Midbrain (tissue), 1 donor: ENCODE results near the gene PALLD.

Experiments used
- DNase-seq: peaks from one replicate; lab custom pipeline; 2025; lab: John Stamatoyannopoulos, UW

Gene PALLD

GRCh38 chr4:168734703-168735678 lies 238.1 kb downstream of the PALLD start:
- no peak for DNase-seq

- no peak for DNase-seq
Measured at GRCh38 chr4:168735735-168736134, 238.9 kb downstream of the PALLD start.

GRCh38 chr4:168736860-168737805 lies 240.3 kb downstream of the PALLD start:
- DNase-seq = no peak

GRCh38 chr4:168737806-168738172 lies 240.9 kb downstream of the PALLD start:
- no peak for DNase-seq

GRCh38 chr4:168739886-168740285 lies 243.0 kb downstream of the PALLD start:
- DNase-seq = no peak

GRCh38 chr4:168740691-168741090 lies 243.8 kb downstream of the PALLD start:
- DNase-seq = no peak

GRCh38 chr4:168741281-168742173 lies 244.7 kb downstream of the PALLD start:
- DNase-seq = no peak

- no peak for DNase-seq
Measured at GRCh38 chr4:168743131-168743530, 246.3 kb downstream of the PALLD start.

GRCh38 chr4:168743601-168744000 lies 246.7 kb downstream of the PALLD start:
- no peak for DNase-seq

- DNase-seq = no peak
Measured at GRCh38 chr4:168744021-168744420, 247.2 kb downstream of the PALLD start.

- no peak for DNase-seq
Measured at GRCh38 chr4:168748807-168749206, 252.0 kb downstream of the PALLD start.

- DNase-seq = no peak
Measured at GRCh38 chr4:168751263-168752225, 254.7 kb downstream of the PALLD start.

GRCh38 chr4:168755598-168756477 lies 259.0 kb downstream of the PALLD start:
- DNase-seq = no peak

GRCh38 chr4:168757500-168757899 lies 260.6 kb downstream of the PALLD start:
- no peak for DNase-seq

GRCh38 chr4:168758351-168758876 lies 261.6 kb downstream of the PALLD start:
- no peak for DNase-seq

- no peak for DNase-seq
Measured at GRCh38 chr4:168759321-168759720, 262.5 kb downstream of the PALLD start.

GRCh38 chr4:168759959-168760527 lies 263.2 kb downstream of the PALLD start:
- no peak for DNase-seq

- no peak for DNase-seq
Measured at GRCh38 chr4:168761066-168761465, 264.2 kb downstream of the PALLD start.

GRCh38 chr4:168765322-168765721 lies 268.5 kb downstream of the PALLD start:
- no peak for DNase-seq
